CD4-positive, alpha-beta memory T cell (primary cell): ENCODE data around the gene RNF223. TPM values are rescaled to one million over a fixed set of nuclear protein-coding genes. Genes with fewer than 3 reads are reported as not detected.
"Not testable (repeated sequence)": the region's sequence is repeated elsewhere in the genome, so short reads cannot be mapped to it uniquely, and the experiment has no call there.

ENCODE experiments used
- CTCF ChIA-PET: fragments of 350-600 bp; sonication (Branson Sonifier 250); formaldehyde crosslinking; loops from one replicate; lab custom pipeline; 2021; ENCODE audit warnings: inconsistent platforms; ENCODE audit not compliant: partially characterized antibody; lab: Charles Lee
- POLR2A ChIA-PET: fragments of 350-600 bp; sonication (Branson Sonifier 250); formaldehyde crosslinking; loops from one replicate; lab custom pipeline; 2021; ENCODE audit not compliant: partially characterized antibody; lab: Charles Lee
- DNase-seq, 5 donors: peaks; one replicate each; pipeline versions ENCODE4 v3.0.0 to v3.0.0-alpha.2; 2020 to 2022; ENCODE audit warnings: mixed read lengths in 1 of 5
- H3K27ac ChIP-seq: one replicate; pipeline ENCODE4 v1.7.0; 2013; ENCODE audit warnings: low read depth, low read length
- H3K27me3 ChIP-seq: 2 replicates; pipeline ENCODE4 v1.7.0; 2013; ENCODE audit warnings: mild to moderate bottlenecking, low read length, moderate library complexity; ENCODE audit not compliant: insufficient read depth
- H3K36me3 ChIP-seq: 2 replicates; pipeline ENCODE4 v1.7.0; 2013; ENCODE audit warnings: mild to moderate bottlenecking, low read length, moderate library complexity; ENCODE audit not compliant: insufficient read depth
- H3K4me1 ChIP-seq: 2 replicates; pipeline ENCODE4 v1.7.0; 2013; ENCODE audit warnings: mild to moderate bottlenecking, low read length, moderate library complexity; ENCODE audit not compliant: insufficient read depth
- H3K4me3 ChIP-seq, 2 donors: one replicate each; pipeline ENCODE4 v1.7.0; 2013; ENCODE audit warnings: low read length in 2 of 2, mild to moderate bottlenecking in 1 of 2
- H3K9me3 ChIP-seq, 2 donors: one replicate each; pipeline ENCODE4 v1.7.0; 2013; ENCODE audit warnings: low read length in 2 of 2, control low read depth in 1 of 2; ENCODE audit not compliant: control insufficient read depth in 1 of 2
- H3K27ac Mint-ChIP-seq, 7 donors: one replicate each; pipeline ENCODE4 v1.8.0; 2020 to 2021; ENCODE audit warnings: mixed read lengths in 7 of 7, mild to moderate bottlenecking in 6 of 7, inconsistent platforms in 3 of 7, moderate library complexity in 3 of 7
- H3K27me3 Mint-ChIP-seq, 2 donors: one replicate each; pipeline ENCODE4 v1.8.0; 2020 to 2021; ENCODE audit warnings: mixed read lengths in 2 of 2
- H3K36me3 Mint-ChIP-seq, 2 donors: one replicate each; pipeline ENCODE4 v1.8.0; 2020 to 2021; ENCODE audit warnings: mixed read lengths in 2 of 2, inconsistent platforms in 1 of 2, mild to moderate bottlenecking in 1 of 2
- H3K4me1 Mint-ChIP-seq, 4 donors: one replicate each; pipeline ENCODE4 v1.8.0; 2020 to 2021; ENCODE audit warnings: mixed read lengths in 4 of 4, mild to moderate bottlenecking in 1 of 4
- H3K4me3 Mint-ChIP-seq, 8 donors: one replicate each; pipeline ENCODE4 v1.8.0; 2020 to 2021; ENCODE audit warnings: mixed read lengths in 8 of 8, mild to moderate bottlenecking in 7 of 8, moderate library complexity in 6 of 8, inconsistent platforms in 3 of 8
- H3K9me3 Mint-ChIP-seq, 8 donors: one replicate each; pipeline ENCODE4 v1.8.0; 2020 to 2021; ENCODE audit warnings: mixed read lengths in 8 of 8, mild to moderate bottlenecking in 5 of 8, inconsistent platforms in 3 of 8, moderate library complexity in 1 of 8
- intact Hi-C: fragments of 100-400 bp; cut with micrococcal nuclease; formaldehyde crosslinking; loops from one replicate; pipeline ENCODE4 v1.15.1; 2023
- polyA plus RNA-seq, 2 donors: library from polyadenylated mRNA; unstranded; fragments of 300-500 nt; fragmentation: Illumina TruSeq; gene quantifications; one replicate each; pipeline ENCODE4 v1.2.3, GENCODE V29; 2021
- total RNA-seq, 2 experiments: library from RNA; stranded (reverse); gene quantifications; one replicate each; pipeline ENCODE4 v1.2.3, GENCODE V29; 2021

Gene RNF223
- total and polyA plus RNA-seq, 4 experiments from 2014 or later: not detected

- Mint-ChIP-seq H3K27ac (peak overlapping the region in 1 of 7 donors; percentile 75), H3K27me3 (peaks cover 2 to 5% of the 10 kb centered on the region in 2 donors), H3K36me3 (no peaks in the 10 kb centered on the region), H3K4me1 (peaks cover 0 to 11% (median 3%) of the 10 kb centered on the region in 4 donors), H3K9me3 (peaks cover 0 to 2% (median 0%) of the 10 kb centered on the region in 8 donors), H3K4me3 (peak overlapping the region in 4 of 8 donors; percentile 21 to 63 (median 42))
- Histone ChIP-seq H3K4me3 (no peak overlapping the region), H3K36me3 (no peaks in the 10 kb centered on the region), H3K4me1 (peaks cover 22% of the 10 kb centered on the region), H3K27me3 (peaks cover 5% of the 10 kb centered on the region), H3K9me3 (no peaks in the 10 kb centered on the region), H3K27ac (no peak overlapping the region)
- no peak for DNase-seq
- ChIA-PET POLR2A (no interaction called here), CTCF (interaction anchor here (1.1 to 5.0 kb wide), 2 partner anchors 10 to 83 kb away, joined by 3 to 65 read pairs; partner anchors contain the start of gene PERM1)
- intact Hi-C loops: no loop called here
These were observed 7.5 kb downstream of the RNF223 start for GRCh38 chr1:1066403-1067283.

DNA sequence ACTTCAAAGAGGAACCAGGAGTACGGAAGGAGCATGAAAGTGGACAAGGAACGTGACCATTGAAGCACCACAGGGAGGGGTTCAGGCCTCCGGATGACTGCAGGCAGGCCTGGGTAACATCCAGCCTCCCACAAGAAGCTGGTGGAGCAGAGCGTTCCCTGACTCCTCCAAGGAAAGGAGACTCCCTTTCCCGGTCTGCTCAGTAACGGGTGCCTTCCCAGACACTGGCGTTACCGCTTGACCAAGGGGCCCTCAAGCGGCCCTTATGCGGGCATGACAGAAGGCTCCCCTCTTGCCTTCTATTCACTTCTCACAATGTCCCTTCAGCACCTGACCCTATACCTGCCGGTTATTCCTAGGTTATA lies 8.2 kb downstream of the RNF223 start:
- Histone ChIP-seq H3K27me3 (peaks cover 11% of the 10 kb centered on the region), H3K4me1 (peaks cover 22% of the 10 kb centered on the region)
- intact Hi-C loops, H3K9me3 Mint-ChIP-seq, H3K4me3 Mint-ChIP-seq, H3K9me3 ChIP-seq, H3K36me3 ChIP-seq, H3K36me3 Mint-ChIP-seq, H3K27ac ChIP-seq, H3K4me3 ChIP-seq, DNase-seq: not testable (repeated sequence)
- peaks cover 0 to 11% (median 3%) of the 10 kb centered on the region in 4 donors for H3K4me1 Mint-ChIP-seq
- POLR2A ChIA-PET: interaction anchor here (0.8 kb wide), 1 partner anchor 47 kb away, joined by 5 read pairs; no protein-coding TSS in a partner anchor
- peaks cover 2 to 11% of the 10 kb centered on the region in 2 donors for H3K27me3 Mint-ChIP-seq
- CTCF ChIA-PET: interaction anchor here (1.1 to 5.0 kb wide), 2 partner anchors 9 to 82 kb away, joined by 3 to 65 read pairs; partner anchors contain the start of gene PERM1
- peak overlapping the region in 2 of 7 donors; percentile 36 to 75 for H3K27ac Mint-ChIP-seq

DNA sequence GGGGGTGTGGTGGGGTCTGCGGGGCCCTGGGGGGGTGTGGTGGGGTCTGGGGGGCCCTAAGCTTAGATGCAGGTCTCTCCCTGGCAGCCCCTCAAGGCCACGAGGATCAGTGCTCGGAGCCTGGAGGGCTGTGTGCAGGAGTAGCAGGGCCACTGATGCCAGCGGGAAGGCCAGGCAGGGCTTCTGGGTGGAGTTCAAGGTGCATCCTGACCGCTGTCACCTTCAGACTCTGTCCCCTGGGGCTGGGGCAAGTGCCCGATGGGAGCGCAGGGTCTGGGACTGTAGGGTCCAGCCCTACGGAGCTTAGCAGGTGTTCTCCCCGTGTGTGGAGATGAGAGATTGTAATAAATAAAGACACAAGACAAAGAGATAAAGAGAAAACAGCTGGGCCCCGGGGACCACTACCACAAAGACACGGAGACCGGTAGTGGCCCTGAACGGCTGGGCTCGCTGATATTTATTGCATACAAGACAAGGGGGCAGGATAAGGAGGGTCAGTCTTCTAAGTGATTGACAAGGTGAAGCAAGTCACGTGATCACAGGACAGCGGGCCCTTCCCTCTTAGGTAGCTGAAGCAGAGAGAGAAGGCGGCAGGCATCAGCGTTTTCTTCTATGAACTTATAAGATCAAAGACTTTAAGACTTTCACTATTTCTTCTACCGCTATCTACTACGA lies 8.7 kb downstream of the RNF223 start:
- peaks cover 22% of the 10 kb centered on the region for H3K4me1 ChIP-seq
- H3K27me3 ChIP-seq: peaks cover 11% of the 10 kb centered on the region
- H3K9me3 Mint-ChIP-seq: peaks cover 0 to 2% (median 0%) of the 10 kb centered on the region in 8 donors
- no peaks in the 10 kb centered on the region for H3K36me3 Mint-ChIP-seq
- no peak for DNase-seq
- POLR2A ChIA-PET: interaction anchor here (0.8 kb wide), 1 partner anchor 46 kb away, joined by 5 read pairs; no protein-coding TSS in a partner anchor
- H3K27ac ChIP-seq: no peak overlapping the region
- H3K27me3 Mint-ChIP-seq: peaks cover 3 to 11% of the 10 kb centered on the region in 2 donors
- CTCF ChIA-PET: interaction anchor here (1.1 to 5.0 kb wide), 2 partner anchors 8 to 82 kb away, joined by 3 to 65 read pairs; partner anchors contain the start of gene PERM1
- H3K9me3 ChIP-seq: no peaks in the 10 kb centered on the region
- H3K36me3 ChIP-seq: no peaks in the 10 kb centered on the region
- H3K27ac Mint-ChIP-seq: peak overlapping the region in 4 of 7 donors; percentile 36 to 86 (median 70)
- intact Hi-C loops: no loop called here
- H3K4me1 Mint-ChIP-seq: peaks cover 0 to 11% (median 3%) of the 10 kb centered on the region in 4 donors
- H3K4me3 Mint-ChIP-seq: peak overlapping the region in 1 of 8 donors; percentile 4
- no peak overlapping the region for H3K4me3 ChIP-seq

- intact Hi-C loops: loop anchor here (1.0 to 5.0 kb wide), 3 partner anchors 31 to 80 kb away; no protein-coding TSS in a partner anchor
- peak overlapping the region in 2 of 7 donors; percentile 53 to 86 for H3K27ac Mint-ChIP-seq
- H3K9me3 ChIP-seq: no peaks in the 10 kb centered on the region
- H3K9me3 Mint-ChIP-seq: no peaks in the 10 kb centered on the region
- ChIA-PET CTCF (interaction anchor here (0.7 to 5.0 kb wide), 13 partner anchors 25 to 97 kb away, joined by 3 to 65 read pairs (median 3); partner anchors contain the start of genes ISG15 and PERM1), POLR2A (interaction anchor here (0.7 to 1.5 kb wide), 3 partner anchors 32 to 71 kb away, joined by 3 to 4 read pairs (median 3); no protein-coding TSS in a partner anchor)
- H3K27me3 ChIP-seq: peaks cover 11% of the 10 kb centered on the region
- H3K36me3 Mint-ChIP-seq: no peaks in the 10 kb centered on the region
- DNase-seq: peak; percentile 65 to 95 (median 68)
- H3K36me3 ChIP-seq: no peaks in the 10 kb centered on the region
- no peak overlapping the region for H3K4me3 ChIP-seq
- peaks cover 0 to 11% (median 1%) of the 10 kb centered on the region in 4 donors for H3K4me1 Mint-ChIP-seq
- no peak overlapping the region for H3K27ac ChIP-seq
- peaks cover 27% of the 10 kb centered on the region for H3K4me1 ChIP-seq
- peak overlapping the region in 1 of 8 donors; percentile 52 for H3K4me3 Mint-ChIP-seq
- peaks cover 5 to 15% of the 10 kb centered on the region in 2 donors for H3K27me3 Mint-ChIP-seq
These were observed 9.9 kb downstream of the RNF223 start for GRCh38 chr1:1063945-1064831.

DNA sequence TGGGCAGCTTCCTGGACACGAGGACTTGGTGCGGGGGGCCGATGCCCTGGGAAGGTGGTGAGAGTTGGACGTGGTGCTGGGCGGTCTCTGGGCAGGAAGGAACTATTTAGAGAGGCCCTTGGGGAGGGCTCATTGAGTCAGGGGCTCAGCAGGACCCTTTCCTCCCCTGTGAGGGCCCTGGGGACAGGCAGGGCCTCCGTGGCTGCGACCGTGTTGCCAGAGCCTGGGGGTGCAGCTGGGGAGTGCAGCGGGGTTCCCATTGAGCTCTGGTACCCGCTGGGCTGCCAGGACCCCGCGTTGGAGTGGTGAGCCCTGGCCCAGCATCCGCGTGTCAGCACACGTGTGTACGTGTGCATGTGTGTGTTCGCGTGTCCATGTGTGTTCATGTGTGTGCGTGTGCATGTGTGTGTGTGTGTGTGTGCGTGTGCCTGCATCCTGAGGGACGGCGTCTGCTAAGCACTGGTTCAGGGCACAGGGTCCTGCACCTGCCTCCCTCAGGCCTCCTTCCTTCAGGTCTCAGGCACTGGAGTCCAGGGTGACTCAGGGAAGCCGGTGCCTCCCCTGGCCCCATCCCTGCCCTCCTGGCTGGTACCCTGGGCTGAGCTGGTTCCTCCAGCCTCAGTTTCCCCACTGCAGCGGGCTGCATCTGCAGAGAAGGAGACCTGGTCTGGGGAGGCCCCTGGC lies 10.7 kb downstream of the RNF223 start:
- CTCF ChIA-PET: interaction anchor here (0.7 to 5.0 kb wide), 14 partner anchors 24 to 228 kb away, joined by 3 to 65 read pairs (median 3); partner anchors contain the start of genes ISG15 and PERM1
- peak overlapping the region in 1 of 7 donors; percentile 86 for H3K27ac Mint-ChIP-seq
- H3K4me3 Mint-ChIP-seq: no peak overlapping the region

More for the DNA sequence above, 10.7 kb downstream of the RNF223 start:
- peaks cover 11% of the 10 kb centered on the region for H3K27me3 ChIP-seq
- peaks cover 2 to 11% (median 6%) of the 10 kb centered on the region in 4 donors for H3K4me1 Mint-ChIP-seq
- H3K9me3 Mint-ChIP-seq: no peaks in the 10 kb centered on the region
- no peak for DNase-seq
- peaks cover 33% of the 10 kb centered on the region for H3K4me1 ChIP-seq
- H3K27ac ChIP-seq: no peak overlapping the region
- H3K27me3 Mint-ChIP-seq: peaks cover 9 to 21% of the 10 kb centered on the region in 2 donors
- no peak overlapping the region for H3K4me3 ChIP-seq
- intact Hi-C loops: loop anchor here (1.0 to 5.0 kb wide), 2 partner anchors 46 to 79 kb away; no protein-coding TSS in a partner anchor
- H3K36me3 Mint-ChIP-seq: no peaks in the 10 kb centered on the region
- no peaks in the 10 kb centered on the region for H3K36me3 ChIP-seq
- POLR2A ChIA-PET: interaction anchor here (0.7 to 1.5 kb wide), 3 partner anchors 31 to 70 kb away, joined by 3 to 4 read pairs (median 3); no protein-coding TSS in a partner anchor
- H3K9me3 ChIP-seq: no peaks in the 10 kb centered on the region
